IPS DF 6.9 (cell line): ENCODE results near the gene DNAAF2.
"Not testable (repeated sequence)": the region's sequence is repeated elsewhere in the genome, so short reads cannot be mapped to it uniquely, and the experiment has no call there.

ENCODE experiments used
- DNase-seq: peaks from one replicate; pipeline ENCODE4 v3.0.0-alpha.2; 2013; ENCODE audit warnings: low read depth, low spot score
- H3K27ac ChIP-seq: one replicate; pipeline ENCODE4 v1.5.1; 2013; ENCODE audit warnings: low read length, control low read depth
- H3K27me3 ChIP-seq: 2 replicates; pipeline ENCODE4 v1.6.1; 2013; ENCODE audit warnings: mild to moderate bottlenecking, low read length; ENCODE audit not compliant: control insufficient read depth, insufficient read depth
- H3K36me3 ChIP-seq: 2 replicates; pipeline ENCODE4 v1.6.1; 2013; ENCODE audit warnings: low read length; ENCODE audit not compliant: control insufficient read depth, insufficient read depth
- H3K4me1 ChIP-seq: 2 replicates; pipeline ENCODE4 v1.6.1; 2013; ENCODE audit warnings: low read length; ENCODE audit not compliant: control insufficient read depth, insufficient read depth
- H3K4me3 ChIP-seq: 2 replicates; pipeline ENCODE4 v1.5.1; 2013; ENCODE audit warnings: mild to moderate bottlenecking, low read length
- H3K9me3 ChIP-seq: 2 replicates; pipeline ENCODE4 v1.6.1; 2013; ENCODE audit warnings: low read length, inconsistent platforms; ENCODE audit not compliant: control insufficient read depth, insufficient read depth
- WGBS: extraction: QIAGEN DNeasy Blood & Tissue Kit; methylation state at CpG from one replicate; pipeline ENCODE4 v1.1.7; 2013; ENCODE audit warnings: mixed read lengths, missing lambda C conversion rate; ENCODE audit not compliant: insufficient read length, insufficient coverage; 5-methylcytosine and 5-hydroxymethylcytosine counted together

The DNAAF2 gene

DNA sequence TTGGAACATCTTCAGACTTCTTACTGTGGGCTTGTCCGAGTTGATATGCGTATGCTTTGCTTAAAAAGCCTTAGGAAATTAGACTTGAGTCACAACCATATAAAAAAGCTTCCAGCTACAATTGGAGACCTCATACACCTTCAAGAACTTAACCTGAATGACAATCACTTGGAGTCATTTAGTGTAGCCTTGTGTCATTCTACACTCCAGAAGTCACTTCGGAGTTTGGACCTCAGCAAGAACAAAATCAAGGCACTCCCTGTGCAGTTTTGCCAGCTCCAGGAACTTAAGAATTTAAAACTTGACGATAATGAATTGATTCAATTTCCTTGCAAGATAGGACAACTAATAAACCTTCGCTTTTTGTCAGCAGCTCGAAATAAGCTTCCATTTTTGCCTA, 27.5 kb downstream of the DNAAF2 start:
- DNase-seq, result no peak
- Histone ChIP-seq H3K4me3 (no peak overlapping the region), H3K27ac (no peak overlapping the region), H3K27me3 (no peaks in the 10 kb centered on the region), H3K9me3 (no peaks in the 10 kb centered on the region), H3K36me3 (peaks cover 9% of the 10 kb centered on the region; the same call in 1 of the 2 replicates), H3K4me1 (no peaks in the 10 kb centered on the region)
- WGBS, result no CpG with 5 or more reads among the region's 6 CpGs

GRCh38 chr14:49598485-49599300, 36.4 kb downstream of the DNAAF2 start, which contains the start of gene LRR1:
LRR1 (plus strand) TSS chr14:49598940; CDS start chr14:49599021, 81 bp downstream.
- no peak for DNase-seq
- H3K36me3 ChIP-seq, result no peaks in the 10 kb centered on the region
- no peaks in the 10 kb centered on the region for H3K9me3 ChIP-seq
- H3K4me1 ChIP-seq, result no peaks in the 10 kb centered on the region
- peak within 1 kb of the TSS; percentile 80 for H3K4me3 ChIP-seq
- H3K27me3 ChIP-seq, result no peaks in the 10 kb centered on the region
- no peak within 1 kb of the TSS for H3K27ac ChIP-seq
- no CpG with 5 or more reads among the region's 77 CpGs for WGBS

- H3K4me3 ChIP-seq, result peak overlapping the region; percentile 80; the same call in 1 of the 2 replicates
- DNase-seq, result no peak
- no CpG with 5 or more reads among the region's 15 CpGs for whole genome bisulfite sequencing
- H3K4me1 ChIP-seq, result no peaks in the 10 kb centered on the region
- no peaks in the 10 kb centered on the region for H3K27me3 ChIP-seq
- H3K36me3 ChIP-seq, result no peaks in the 10 kb centered on the region
- H3K9me3 ChIP-seq, result no peaks in the 10 kb centered on the region
- H3K27ac ChIP-seq, result no peak overlapping the region
Observed at GRCh38 chr14:49598189-49598484, 36.9 kb downstream of the DNAAF2 start.

GRCh38 chr14:49594347-49595091, 40.5 kb downstream of the DNAAF2 start:
- H3K4me1 ChIP-seq, result no peaks in the 10 kb centered on the region
- DNase-seq, result no peak
- H3K9me3 ChIP-seq, result no peaks in the 10 kb centered on the region
- H3K27ac ChIP-seq, result no peak overlapping the region
- no peaks in the 10 kb centered on the region for H3K36me3 ChIP-seq
- no peaks in the 10 kb centered on the region for H3K27me3 ChIP-seq
- H3K4me3 ChIP-seq, result no peak overlapping the region
- no CpG with 5 or more reads among the region's 4 CpGs for WGBS

DNA sequence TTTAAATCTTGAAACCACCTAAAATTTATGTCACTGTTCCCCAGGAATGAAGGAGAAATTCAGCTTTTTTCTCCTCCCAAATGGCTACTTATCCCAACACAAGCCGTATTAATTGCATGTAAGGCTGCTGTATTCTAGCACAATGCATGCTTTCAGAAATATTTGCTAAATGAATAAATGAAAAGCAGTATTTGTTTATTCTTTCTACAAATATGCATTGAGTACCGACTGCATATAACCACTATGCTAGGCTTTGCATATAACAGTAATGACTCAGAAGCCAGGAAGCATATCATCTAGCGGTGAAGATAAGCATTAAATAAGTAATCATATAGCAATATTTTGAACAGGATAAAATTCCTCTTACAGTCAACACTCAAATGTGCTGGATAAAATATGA, 42.0 kb downstream of the DNAAF2 start:
- H3K27ac ChIP-seq, result no peak overlapping the region
- no peaks in the 10 kb centered on the region for H3K36me3 ChIP-seq
- no peaks in the 10 kb centered on the region for H3K4me1 ChIP-seq
- H3K9me3 ChIP-seq, result no peaks in the 10 kb centered on the region
- H3K27me3 ChIP-seq, result no peaks in the 10 kb centered on the region
- H3K4me3 ChIP-seq, result no peak overlapping the region
- no CpG with 5 or more reads among the region's 3 CpGs for WGBS
- DNase-seq, result no peak

- Histone ChIP-seq H3K9me3 (no peaks in the 10 kb centered on the region), H3K27ac (no peak overlapping the region), H3K36me3 (peaks cover 2% of the 10 kb centered on the region), H3K27me3 (no peaks in the 10 kb centered on the region), H3K4me3 (no peak overlapping the region), H3K4me1 (no peaks in the 10 kb centered on the region)
- no CpG with 5 or more reads among the region's 3 CpGs for WGBS
- DNase-seq, result no peak
Observed at GRCh38 chr14:49589387-49589786, 45.7 kb downstream of the DNAAF2 start.

DNA sequence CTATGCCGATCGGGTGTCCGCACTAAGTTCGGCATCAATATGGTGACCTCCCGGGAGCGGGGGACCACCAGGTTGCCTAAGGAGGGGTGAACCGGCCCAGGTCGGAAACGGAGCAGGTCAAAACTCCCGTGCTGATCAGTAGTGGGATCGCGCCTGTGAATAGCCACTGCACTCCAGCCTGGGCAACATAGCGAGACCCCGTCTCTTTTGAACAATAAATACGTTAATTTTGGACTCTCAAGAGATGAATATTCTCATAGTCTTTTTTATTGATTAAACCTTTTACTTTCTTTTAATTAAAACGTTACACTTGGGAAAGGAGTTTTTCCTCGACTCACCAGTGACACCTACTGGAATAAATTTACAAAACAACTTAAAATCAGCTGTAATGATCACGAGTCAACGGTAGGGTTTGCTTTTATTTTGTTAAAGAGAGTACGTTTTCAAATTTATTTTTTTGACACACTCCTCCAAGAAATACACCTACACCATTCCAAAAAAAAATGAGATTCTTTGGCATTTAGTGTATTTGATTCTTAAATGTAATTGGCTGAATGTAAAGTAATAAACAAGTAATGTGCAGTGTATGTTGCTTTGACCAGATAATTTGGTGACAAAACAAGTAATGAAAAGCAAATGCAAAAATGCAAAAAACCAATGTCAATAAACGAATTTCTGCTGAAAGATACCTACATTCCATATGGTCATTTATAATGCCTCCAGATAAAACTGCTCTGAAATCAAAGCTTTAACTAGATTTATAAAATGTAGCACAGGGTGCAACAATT, 48.2 kb downstream of the DNAAF2 start:
- Histone ChIP-seq H3K36me3 (peaks cover 17% of the 10 kb centered on the region), H3K27ac (no peak overlapping the region), H3K4me3 (peak overlapping the region; percentile 9; the same call in 1 of the 2 replicates), H3K9me3 (no peaks in the 10 kb centered on the region), H3K27me3 (no peaks in the 10 kb centered on the region), H3K4me1 (peaks cover 4% of the 10 kb centered on the region; the same call in 1 of the 2 replicates)
- WGBS, result no CpG with 5 or more reads among the region's 21 CpGs
- DNase-seq, result no peak

GRCh38 chr14:49585803-49586672, 49.0 kb downstream of the DNAAF2 start, which contains the start of gene RPS29:
RPS29 (minus strand) TSS chr14:49586380; CDS start chr14:49586346, 34 bp downstream.
- Histone ChIP-seq H3K9me3 (no peaks in the 10 kb centered on the region), H3K27ac (no peak within 1 kb of the TSS), H3K4me3 (peak within 1 kb of the TSS; percentile 72), H3K4me1 (peaks cover 4% of the 10 kb centered on the region; the same call in 1 of the 2 replicates), H3K27me3 (no peaks in the 10 kb centered on the region), H3K36me3 (peaks cover 17% of the 10 kb centered on the region)
- DNase-seq, result peak; percentile 99
- WGBS, result no CpG with 5 or more reads among the region's 55 CpGs

DNA sequence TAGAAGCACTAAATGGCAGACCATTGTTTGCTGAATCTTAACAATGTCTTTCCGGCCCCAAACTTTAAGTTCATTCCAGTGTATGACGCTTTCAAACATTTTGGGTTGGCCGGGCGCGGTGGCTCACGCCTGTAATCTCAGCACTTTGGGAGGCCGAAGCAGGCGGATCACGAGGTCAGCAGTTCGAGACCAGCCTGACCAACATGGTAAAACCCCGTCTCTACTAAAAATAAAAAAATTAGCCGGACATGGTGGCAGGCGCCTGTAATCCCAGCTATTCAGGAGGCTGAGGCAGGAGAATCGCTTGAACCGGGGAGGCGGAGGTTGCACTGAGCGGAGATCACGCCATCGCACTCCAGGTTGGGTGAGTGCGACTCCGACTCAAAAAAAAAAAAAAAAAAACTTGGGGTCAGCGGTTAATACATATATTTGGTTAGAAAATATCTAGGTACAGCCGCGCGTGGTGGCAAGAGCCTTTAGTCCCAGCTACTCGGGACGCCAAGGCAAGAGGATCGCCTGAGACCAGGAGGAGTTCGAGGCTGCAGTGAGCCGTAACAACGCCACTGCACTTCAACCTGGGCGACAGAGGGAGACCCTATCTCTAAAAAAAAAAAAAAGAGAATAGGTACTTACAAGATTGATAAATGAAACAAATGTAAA, 49.9 kb downstream of the DNAAF2 start:
- H3K4me1 ChIP-seq, H3K9me3 ChIP-seq, H3K27ac ChIP-seq, H3K27me3 ChIP-seq, DNase-seq: not testable (repeated sequence)
- peaks cover 17% of the 10 kb centered on the region for H3K36me3 ChIP-seq
- WGBS, result no CpG with 5 or more reads among the region's 32 CpGs
- peak overlapping the region; percentile 72; the same call in 1 of the 2 replicates for H3K4me3 ChIP-seq
